ENCODE measurements around the gene GALNT13. TPM values are rescaled to one million over a fixed set of nuclear protein-coding genes. Genes with fewer than 3 reads are reported as not detected.

GALNT13 gene
- total RNA-seq, 4 donors from 2014 or later = 0.16 to 11.9 (median 1.3) TPM

DNA sequence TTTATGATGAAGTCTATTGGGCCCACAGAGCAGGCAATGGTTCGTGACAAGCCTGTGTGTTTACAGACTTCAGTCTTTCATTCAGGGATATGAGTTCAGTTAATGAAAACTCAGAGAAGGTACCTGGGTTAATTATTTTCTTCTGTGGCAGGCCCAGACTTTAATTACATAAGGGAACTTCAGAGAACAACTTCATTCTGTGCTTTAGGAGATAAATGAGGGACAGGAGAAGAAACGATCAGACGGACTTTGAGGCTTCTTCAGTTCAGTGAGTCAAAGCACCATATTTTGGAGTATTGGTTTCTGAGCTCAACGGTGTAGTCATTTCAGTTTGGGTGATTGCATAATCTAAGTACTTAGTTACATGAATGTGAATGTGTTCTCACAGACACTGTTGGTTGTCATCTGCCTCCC is 623.7 kb downstream of the GALNT13 start:
- Histone ChIP-seq H3K4me3 (no peak overlapping the region), H3K36me3 (no peaks in the 10 kb centered on the region), H3K9me3 (no peaks in the 10 kb centered on the region), H3K27ac (no peak overlapping the region), H3K4me1 (no peaks in the 10 kb centered on the region), H3K27me3 (no peaks in the 10 kb centered on the region)
- ATAC-seq = no peak
- TF ChIP-seq, protein P1, sequence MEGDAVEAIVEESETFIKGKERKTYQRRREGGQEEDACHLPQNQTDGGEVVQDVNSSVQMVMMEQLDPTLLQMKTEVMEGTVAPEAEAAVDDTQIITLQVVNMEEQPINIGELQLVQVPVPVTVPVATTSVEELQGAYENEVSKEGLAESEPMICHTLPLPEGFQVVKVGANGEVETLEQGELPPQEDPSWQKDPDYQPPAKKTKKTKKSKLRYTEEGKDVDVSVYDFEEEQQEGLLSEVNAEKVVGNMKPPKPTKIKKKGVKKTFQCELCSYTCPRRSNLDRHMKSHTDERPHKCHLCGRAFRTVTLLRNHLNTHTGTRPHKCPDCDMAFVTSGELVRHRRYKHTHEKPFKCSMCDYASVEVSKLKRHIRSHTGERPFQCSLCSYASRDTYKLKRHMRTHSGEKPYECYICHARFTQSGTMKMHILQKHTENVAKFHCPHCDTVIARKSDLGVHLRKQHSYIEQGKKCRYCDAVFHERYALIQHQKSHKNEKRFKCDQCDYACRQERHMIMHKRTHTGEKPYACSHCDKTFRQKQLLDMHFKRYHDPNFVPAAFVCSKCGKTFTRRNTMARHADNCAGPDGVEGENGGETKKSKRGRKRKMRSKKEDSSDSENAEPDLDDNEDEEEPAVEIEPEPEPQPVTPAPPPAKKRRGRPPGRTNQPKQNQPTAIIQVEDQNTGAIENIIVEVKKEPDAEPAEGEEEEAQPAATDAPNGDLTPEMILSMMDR (IDR thresholded peaks at IDR 0.05) = no peak
- no peak for TF ChIP-seq EP300 (IDR thresholded peaks at IDR 0.05)
- no peak for TF ChIP-seq POLR2A (IDR thresholded peaks at IDR 0.05)
- TF ChIP-seq POLR2AphosphoS5 (IDR thresholded peaks at IDR 0.05) = no peak
- WGBS, 2 donors (ENCODE audit: low coverage in 1 of 2) = 68 to 80% methylated on average over 3 to 4 of the region's 4 CpGs

DNA sequence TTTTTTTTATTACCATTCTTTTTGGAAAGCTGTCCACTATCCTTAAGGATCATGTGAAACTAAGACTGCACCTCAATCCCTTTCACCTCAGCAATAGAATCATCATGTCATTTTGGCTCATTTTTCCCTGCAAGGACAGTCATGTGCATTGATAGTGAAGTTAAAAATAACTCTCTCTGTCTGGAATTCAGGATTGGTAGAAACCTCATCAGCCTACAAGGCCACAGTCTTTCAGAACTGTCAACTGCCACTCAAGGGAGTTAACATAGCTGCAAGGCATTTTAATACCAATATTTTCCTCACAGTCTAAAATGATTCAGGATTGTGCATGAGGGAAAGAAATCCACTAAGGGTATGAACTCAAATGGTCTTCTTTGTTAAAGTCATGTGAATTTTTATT is 625.3 kb downstream of the GALNT13 start:
- ATAC-seq = no peak
- TF ChIP-seq, protein P1 (IDR thresholded peaks at IDR 0.05) = no peak
- TF ChIP-seq EP300 (IDR thresholded peaks at IDR 0.05) (no peak), POLR2A (IDR thresholded peaks at IDR 0.05) (no peak), POLR2AphosphoS5 (IDR thresholded peaks at IDR 0.05) (no peak)
- Histone ChIP-seq H3K27me3 (no peaks in the 10 kb centered on the region), H3K36me3 (no peaks in the 10 kb centered on the region), H3K4me3 (no peak overlapping the region), H3K27ac (no peak overlapping the region), H3K4me1 (no peaks in the 10 kb centered on the region), H3K9me3 (no peaks in the 10 kb centered on the region)

Data from gastroesophageal sphincter (tissue), 4 donors.